Measurements from ENCODE around the gene EDIL3. TPM values are rescaled to one million over a fixed set of nuclear protein-coding genes. Genes with fewer than 3 reads are reported as not detected.

Gene EDIL3
- total and polyA plus RNA-seq, 9 of the 15 experiments (the other 6 are each of a cell fraction or from before 2014, with no cell fraction given) = 0.09 TPM; not detected in 8

GRCh38 chr5:84374568-84374967 is 10.1 kb downstream of the EDIL3 start:
- ChIA-PET POLR2A (no interaction called here), CTCF (ENCODE audit: low intra/inter-chr PET ratio) (no interaction called here)
- ATAC-seq (no peak), DNase-seq (ENCODE audit: extremely low read depth in 1 of 4, low spot score in 3 of 4) (no peak), FAIRE-seq (no peak)
- Histone ChIP-seq H3K79me2 (ENCODE audit: control insufficient read depth, insufficient read depth, low read length) (no peaks in the 10 kb centered on the region), H3K27ac (ENCODE audit: extremely low read depth, low read depth, low read length) (no peak overlapping the region), H3K36me3 (ENCODE audit: control insufficient read depth, insufficient read depth, low read length) (no peaks in the 10 kb centered on the region), H3K4me1 (replicated peaks in 1 of 2; ENCODE audit: control insufficient read depth in 2 of 2, insufficient read depth in 2 of 2, low read length in 2 of 2) (no peaks in the 10 kb centered on the region), H3K4me3 (no peak overlapping the region), H3K4me2 (ENCODE audit: insufficient read depth, low read length) (no peak overlapping the region), H3K9me3 (replicated peaks; ENCODE audit: control insufficient read depth, insufficient read depth, low read depth, low read length) (no peaks in the 10 kb centered on the region), H4K20me1 (replicated peaks; ENCODE audit: control insufficient read depth, insufficient read depth, low read length) (no peaks in the 10 kb centered on the region), H3K27me3 (ENCODE audit: control insufficient read depth in 2 of 2, insufficient read depth in 2 of 2, low read length in 2 of 2) (no peaks in the 10 kb centered on the region), H3K9ac (ENCODE audit: insufficient read depth in 1 of 2, low read depth in 2 of 2, low read length in 2 of 2) (no peak overlapping the region), H2AFZ (ENCODE audit: low read depth, low read length) (no peak overlapping the region), H3K9me1 (ENCODE audit: control insufficient read depth, insufficient read depth, low read length) (no peaks in the 10 kb centered on the region)
- WGBS (ENCODE audit: insufficient coverage, low coverage, missing lambda C conversion rate) = 3% methylated on average over 4 of the region's 4 CpGs
- in situ Hi-C loops (cut with MboI) = no loop called here
- TF ChIP-seq TARDBP (IDR thresholded peaks at IDR 0.05) = no peak
- no TSS peak for BruUV-seq (replicated peaks)
- intact Hi-C loops (cut with micrococcal nuclease) = no loop called here

- H3K4me3 ChIP-seq = no peak overlapping the region
- FAIRE-seq = no peak
- no TSS peak for BruUV-seq (replicated peaks)
- H3K79me2 ChIP-seq (ENCODE audit: control insufficient read depth, insufficient read depth, low read length) = no peaks in the 10 kb centered on the region
- no peak overlapping the region for H2AFZ ChIP-seq (ENCODE audit: low read depth, low read length)
- intact Hi-C loops (cut with micrococcal nuclease) (no loop called here), in situ Hi-C loops (cut with MboI) (no loop called here)
- 3% methylated on average over 2 of the region's 2 CpGs for WGBS (ENCODE audit: insufficient coverage, low coverage, missing lambda C conversion rate)
- ChIA-PET POLR2A (no interaction called here), CTCF (ENCODE audit: low intra/inter-chr PET ratio) (no interaction called here)
- no peak for DNase-seq (ENCODE audit: extremely low read depth in 1 of 4, low spot score in 3 of 4)
- H3K9me3 ChIP-seq (replicated peaks; ENCODE audit: control insufficient read depth, insufficient read depth, low read depth, low read length) = no peaks in the 10 kb centered on the region
- H3K27me3 ChIP-seq (ENCODE audit: control insufficient read depth in 2 of 2, insufficient read depth in 2 of 2, low read length in 2 of 2) = no peaks in the 10 kb centered on the region
- H4K20me1 ChIP-seq (replicated peaks; ENCODE audit: control insufficient read depth, insufficient read depth, low read length) = no peaks in the 10 kb centered on the region
- no peak overlapping the region for H3K9ac ChIP-seq (ENCODE audit: insufficient read depth in 1 of 2, low read depth in 2 of 2, low read length in 2 of 2)
- no peak overlapping the region for H3K27ac ChIP-seq (ENCODE audit: extremely low read depth, low read depth, low read length)
- H3K4me1 ChIP-seq (replicated peaks in 1 of 2; ENCODE audit: control insufficient read depth in 2 of 2, insufficient read depth in 2 of 2, low read length in 2 of 2) = no peaks in the 10 kb centered on the region
- no peaks in the 10 kb centered on the region for H3K9me1 ChIP-seq (ENCODE audit: control insufficient read depth, insufficient read depth, low read length)
- no peaks in the 10 kb centered on the region for H3K36me3 ChIP-seq (ENCODE audit: control insufficient read depth, insufficient read depth, low read length)
- H3K4me2 ChIP-seq (ENCODE audit: insufficient read depth, low read length) = no peak overlapping the region
- ATAC-seq = no peak
- TF ChIP-seq CHCHD3 (CRISPR knock-in tag; IDR thresholded peaks at IDR 0.05) (no peak), CBX1 (IDR thresholded peaks at IDR 0.05; ENCODE audit: low read depth) (no peak), ZNF699 (CRISPR knock-in tag; IDR thresholded peaks at IDR 0.05; ENCODE audit: insufficient replicate concordance) (no peak), ZNF561 (CRISPR knock-in tag; conservative IDR thresholded peaks at IDR 0.05) (no peak), DDX20 (tag; IDR thresholded peaks at IDR 0.05; ENCODE audit: low read depth) (no peak), CBX2 (IDR thresholded peaks at IDR 0.05; ENCODE audit: insufficient read depth, low read length, poor library complexity, severe bottlenecking) (no peak), KDM5B (IDR thresholded peaks at IDR 0.05; ENCODE audit: insufficient replicate concordance, low read depth, low read length) (no peak), TRIM28 (IDR thresholded peaks at IDR 0.05) (no peak), TBL1XR1 (IDR thresholded peaks at IDR 0.05; ENCODE audit: low read length in 2 of 2) (no peak), WHSC1 (IDR thresholded peaks at IDR 0.05; ENCODE audit: low read length) (no peak)
- TF ChIP-seq, protein P1, sequence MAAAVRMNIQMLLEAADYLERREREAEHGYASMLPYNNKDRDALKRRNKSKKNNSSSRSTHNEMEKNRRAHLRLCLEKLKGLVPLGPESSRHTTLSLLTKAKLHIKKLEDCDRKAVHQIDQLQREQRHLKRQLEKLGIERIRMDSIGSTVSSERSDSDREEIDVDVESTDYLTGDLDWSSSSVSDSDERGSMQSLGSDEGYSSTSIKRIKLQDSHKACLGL (CRISPR knock-in tag; IDR thresholded peaks at IDR 0.05; ENCODE audit: borderline replicate concordance, poor library complexity, severe bottlenecking) = no peak
- TF ChIP-seq, protein P2, sequence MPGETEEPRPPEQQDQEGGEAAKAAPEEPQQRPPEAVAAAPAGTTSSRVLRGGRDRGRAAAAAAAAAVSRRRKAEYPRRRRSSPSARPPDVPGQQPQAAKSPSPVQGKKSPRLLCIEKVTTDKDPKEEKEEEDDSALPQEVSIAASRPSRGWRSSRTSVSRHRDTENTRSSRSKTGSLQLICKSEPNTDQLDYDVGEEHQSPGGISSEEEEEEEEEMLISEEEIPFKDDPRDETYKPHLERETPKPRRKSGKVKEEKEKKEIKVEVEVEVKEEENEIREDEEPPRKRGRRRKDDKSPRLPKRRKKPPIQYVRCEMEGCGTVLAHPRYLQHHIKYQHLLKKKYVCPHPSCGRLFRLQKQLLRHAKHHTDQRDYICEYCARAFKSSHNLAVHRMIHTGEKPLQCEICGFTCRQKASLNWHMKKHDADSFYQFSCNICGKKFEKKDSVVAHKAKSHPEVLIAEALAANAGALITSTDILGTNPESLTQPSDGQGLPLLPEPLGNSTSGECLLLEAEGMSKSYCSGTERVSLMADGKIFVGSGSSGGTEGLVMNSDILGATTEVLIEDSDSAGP (CRISPR knock-in tag; IDR thresholded peaks at IDR 0.05) = no peak
- TF ChIP-seq, protein P3, sequence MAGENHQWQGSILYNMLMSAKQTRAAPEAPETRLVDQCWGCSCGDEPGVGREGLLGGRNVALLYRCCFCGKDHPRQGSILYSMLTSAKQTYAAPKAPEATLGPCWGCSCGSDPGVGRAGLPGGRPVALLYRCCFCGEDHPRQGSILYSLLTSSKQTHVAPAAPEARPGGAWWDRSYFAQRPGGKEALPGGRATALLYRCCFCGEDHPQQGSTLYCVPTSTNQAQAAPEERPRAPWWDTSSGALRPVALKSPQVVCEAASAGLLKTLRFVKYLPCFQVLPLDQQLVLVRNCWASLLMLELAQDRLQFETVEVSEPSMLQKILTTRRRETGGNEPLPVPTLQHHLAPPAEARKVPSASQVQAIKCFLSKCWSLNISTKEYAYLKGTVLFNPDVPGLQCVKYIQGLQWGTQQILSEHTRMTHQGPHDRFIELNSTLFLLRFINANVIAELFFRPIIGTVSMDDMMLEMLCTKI (IDR thresholded peaks at IDR 0.05; ENCODE audit: partially characterized antibody) = no peak
These were observed 11.2 kb downstream of the EDIL3 start for GRCh38 chr5:84373506-84373905.

Data from K562 (cell line).